ENCODE data around the gene ETDB.

Gene ETDB

DNA sequence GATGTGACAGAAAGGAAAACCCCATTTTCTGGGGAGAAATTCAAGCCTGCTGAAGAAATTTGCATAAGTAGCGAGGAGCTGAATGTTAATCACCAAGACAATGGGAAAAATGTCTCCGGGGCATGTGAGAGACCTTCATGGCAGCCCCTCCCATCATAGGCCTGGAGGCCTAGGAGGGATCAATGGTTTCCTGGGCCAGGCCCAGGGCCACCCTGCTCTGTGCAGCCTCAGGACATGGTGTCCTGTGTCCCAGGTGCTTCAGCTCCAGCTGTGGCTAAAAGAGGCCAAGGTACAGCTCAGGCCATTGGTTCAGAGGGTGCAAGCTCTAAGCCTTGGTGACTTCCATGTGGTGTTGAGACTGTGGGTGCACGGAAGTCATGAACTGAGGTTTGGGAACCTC is 31.2 kb downstream of the ETDB start:
- no peak for DNase-seq (ENCODE audit: low read depth in 1 of 2, low spot score in 1 of 2)
- in situ Hi-C loops (cut with HindIII; ENCODE audit: low pct_unique_long_range_greater_than_20kb, low sequenced_read_pairs): no loop called here
- no peak for TF ChIP-seq JUND (IDR thresholded peaks at IDR 0.05; ENCODE audit: low read depth)

DNA sequence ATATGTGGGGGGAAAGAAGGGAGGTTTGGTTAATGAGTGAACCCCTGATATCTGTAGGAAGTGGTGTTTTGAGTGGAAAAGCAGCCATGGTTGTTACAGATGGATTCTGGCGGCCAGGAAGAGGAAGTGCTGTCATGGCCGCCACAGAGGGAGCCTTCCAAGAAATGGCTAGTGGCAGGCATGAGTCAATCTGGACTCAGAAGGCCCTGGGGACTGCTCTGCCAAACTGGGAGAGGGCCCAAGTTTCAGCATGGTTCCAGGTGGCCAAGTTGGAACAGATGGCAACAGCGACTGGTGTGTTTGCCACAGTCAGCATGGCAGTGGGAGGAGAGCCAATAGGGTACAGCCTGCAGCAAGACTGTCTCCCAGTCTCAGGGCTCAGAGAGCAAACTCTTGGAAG is 32.5 kb downstream of the ETDB start:
- no peak for DNase-seq (ENCODE audit: low read depth in 1 of 2, low spot score in 1 of 2)

DNA sequence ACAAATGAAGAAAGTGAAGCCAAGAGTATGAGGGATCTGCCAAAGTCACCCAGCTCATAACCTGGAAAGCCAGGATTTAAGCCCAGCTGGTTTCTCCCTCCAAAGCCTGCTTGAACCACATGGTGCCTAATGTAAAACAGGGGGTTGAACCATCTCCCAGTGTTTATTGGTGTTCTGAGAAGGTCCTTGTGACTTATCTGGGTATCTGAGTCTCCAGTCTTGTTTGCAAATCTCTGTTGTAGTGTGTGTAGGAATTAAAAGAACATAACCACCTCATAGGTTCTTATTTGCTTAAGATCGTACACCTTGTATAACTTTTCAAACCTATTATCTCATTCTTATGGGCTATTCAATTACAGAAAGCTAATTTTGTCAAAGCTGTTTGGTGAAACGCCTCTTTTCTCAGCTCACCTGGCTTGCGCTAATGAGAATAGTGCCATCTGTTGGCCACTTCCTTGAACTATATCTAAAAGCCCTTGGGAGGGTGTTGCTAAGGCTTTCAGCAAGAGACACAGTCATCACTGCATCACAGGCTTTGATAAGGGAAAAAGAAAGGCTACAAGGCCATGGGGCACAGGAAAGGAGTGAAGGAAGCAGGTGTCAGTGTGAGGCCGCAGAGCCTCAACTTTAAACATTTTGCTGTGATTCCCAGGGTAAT is 34.0 kb downstream of the ETDB start:
- in situ Hi-C loops (cut with HindIII; ENCODE audit: low pct_unique_long_range_greater_than_20kb, low sequenced_read_pairs): no loop called here
- TF ChIP-seq JUND (IDR thresholded peaks at IDR 0.05; ENCODE audit: low read depth): no peak
- DNase-seq (ENCODE audit: low read depth in 1 of 2, low spot score in 1 of 2): peak; percentile 11 to 51

More for the DNA sequence above, 32.5 kb downstream of the ETDB start:
- in situ Hi-C loops (cut with HindIII; ENCODE audit: low pct_unique_long_range_greater_than_20kb, low sequenced_read_pairs): no loop called here
- TF ChIP-seq JUND (IDR thresholded peaks at IDR 0.05; ENCODE audit: low read depth): no peak

DNA sequence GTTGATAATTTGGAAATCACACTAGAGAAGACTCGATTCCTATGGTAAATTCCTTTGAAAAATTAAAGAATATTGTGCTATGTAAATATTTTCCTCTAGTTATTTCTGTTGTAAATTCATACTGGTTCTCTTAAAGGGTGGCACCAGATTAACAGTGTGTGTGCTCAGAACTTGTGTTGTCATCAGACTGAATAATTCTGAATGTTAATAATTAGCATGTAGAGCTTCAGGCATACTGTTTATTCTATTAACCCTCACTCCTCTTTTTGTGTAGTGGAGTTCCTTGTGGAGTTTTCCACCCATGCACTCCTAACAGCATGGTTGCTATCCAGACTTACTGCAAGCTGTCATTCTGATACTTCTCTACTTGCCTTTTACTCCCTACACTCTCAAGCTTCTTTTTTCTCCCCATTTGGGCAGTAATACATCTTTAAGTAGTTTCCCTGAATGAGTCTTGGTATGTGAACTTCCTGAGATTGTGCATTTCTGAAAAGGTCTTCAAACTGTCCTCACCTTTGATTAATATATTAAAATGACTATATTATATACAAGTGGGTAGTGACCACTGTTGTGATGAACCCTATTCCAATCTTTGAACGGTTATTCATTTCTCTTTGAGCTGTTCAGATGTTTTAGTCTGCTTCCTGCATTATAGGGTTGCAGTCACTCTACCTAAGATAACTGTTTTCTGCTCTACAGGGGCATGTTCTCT is 38.5 kb downstream of the ETDB start:
- TF ChIP-seq JUND (IDR thresholded peaks at IDR 0.05; ENCODE audit: low read depth): no peak
- DNase-seq (ENCODE audit: low read depth in 1 of 2, low spot score in 1 of 2): no peak
- in situ Hi-C loops (cut with HindIII; ENCODE audit: low pct_unique_long_range_greater_than_20kb, low sequenced_read_pairs): no loop called here

All from T47D (cell line).